Panc1 (cell line): ENCODE data around the gene STARD9. TPM values are rescaled to one million over a fixed set of nuclear protein-coding genes. Genes with fewer than 3 reads are reported as not detected.

Experiments
- ATAC-seq: fragments of 200-7000 bp; cut with Tn5 transposase; 2 replicates; pipeline ENCODE4 v1.9.1; 2020; ENCODE audit warnings: mild to moderate bottlenecking, moderate library complexity
- BruUV-seq: library from RNA; stranded (reverse); fragments of 400-500 nt; replicated peaks from 2 replicates; lab custom pipeline; 2021; lab: Mats Ljungman, UMichigan
- CTCF ChIA-PET: fragments of 300-600 bp; sonication (Branson Sonifier 250); formaldehyde crosslinking; loops from one replicate; lab custom pipeline; 2022; ENCODE audit warnings: antibody characterized with exemption; lab: Charles Lee
- POLR2A ChIA-PET: fragments of 300-600 bp; sonication (Branson Sonifier 250); formaldehyde crosslinking; loops from one replicate; lab custom pipeline; 2022; ENCODE audit warnings: antibody characterized with exemption; lab: Charles Lee
- DNase-seq: peaks from one replicate; pipeline ENCODE4 v3.0.0-alpha.2; 2010; ENCODE audit warnings: low read depth, low spot score
- H3K27ac ChIP-seq: 2 replicates; pipeline ENCODE4 v1.5.1; 2011; ENCODE audit warnings: mild to moderate bottlenecking, low read length, inconsistent platforms
- H3K27me3 ChIP-seq: fragments of 200-500 bp; sonication (Bioruptor generic); 2 replicates; pipeline ENCODE4 v1.6.0; 2014; ENCODE audit warnings: low read length, inconsistent platforms; ENCODE audit not compliant: control insufficient read depth, insufficient read depth
- H3K36me3 ChIP-seq: fragments of 200-500 bp; sonication (Bioruptor generic); 2 replicates; pipeline ENCODE4 v1.5.1; 2014; ENCODE audit warnings: inconsistent platforms, mild to moderate bottlenecking, low read length, moderate library complexity; ENCODE audit not compliant: control insufficient read depth, insufficient read depth
- H3K4me1 ChIP-seq: 2 replicates; pipeline ENCODE4 v1.5.1; 2011; ENCODE audit warnings: inconsistent platforms, mild to moderate bottlenecking, low read length, moderate library complexity; ENCODE audit not compliant: control insufficient read depth, insufficient read depth
- H3K4me3 ChIP-seq, 2 experiments: 2 replicates each; pipeline ENCODE4 v1.5.1; 2011 to 2012; ENCODE audit warnings: low read depth in 2 of 2, low read length in 2 of 2, mild to moderate bottlenecking in 2 of 2, inconsistent platforms in 1 of 2, moderate library complexity in 1 of 2
- H3K9me3 ChIP-seq: fragments of 200-500 bp; sonication (Bioruptor generic); 2 replicates; pipeline ENCODE4 v1.5.1; 2014; ENCODE audit warnings: low read depth, mild to moderate bottlenecking, inconsistent platforms, low read length, moderate library complexity; ENCODE audit not compliant: control insufficient read depth, insufficient read depth
- CTCF ChIP-seq: fragments of 450-650 bp; IDR thresholded peaks from 2 replicates; pipeline ENCODE4 v1.5.1; 2017; ENCODE audit warnings: mild to moderate bottlenecking
- POLR2AphosphoS5 ChIP-seq: IDR thresholded peaks from 2 replicates; pipeline ENCODE4 v1.6.1; 2012; ENCODE audit warnings: mild to moderate bottlenecking, low read depth, low read length, moderate library complexity
- REST ChIP-seq, 2 experiments: IDR thresholded peaks; 2 replicates each; pipeline ENCODE4 v1.6.1; 2011 to 2012; ENCODE audit warnings: low read depth in 2 of 2, control low read depth in 1 of 2, low read length in 1 of 2, mild to moderate bottlenecking in 1 of 2, moderate library complexity in 1 of 2; ENCODE audit not compliant: insufficient read depth in 1 of 2
- SIN3A ChIP-seq: IDR thresholded peaks from 2 replicates; pipeline ENCODE4 v1.6.1; 2012; ENCODE audit warnings: low read depth, mild to moderate bottlenecking, low read length, moderate library complexity, borderline replicate concordance; ENCODE audit not compliant: insufficient read depth
- TCF7L2 ChIP-seq: IDR thresholded peaks from 2 replicates; pipeline ENCODE4 v1.6.1; 2011; ENCODE audit warnings: mild to moderate bottlenecking, low read depth, low read length, inconsistent platforms
- in situ Hi-C: cut with HindIII; loops from 2 replicates; pipeline ENCODE4 v1.10.0; 2016; ENCODE audit warnings: low sequenced_read_pairs, low pct_unique_long_range_greater_than_20kb
- intact Hi-C: fragments of 100-400 bp; cut with micrococcal nuclease; formaldehyde crosslinking; loops from one replicate; pipeline ENCODE4 v1.10.0; 2022; ENCODE audit not compliant: unreplicated experiment
- total RNA-seq: library from RNA; stranded (reverse); gene quantifications from one replicate; pipeline ENCODE4 v1.2.1, GENCODE V29; 2021; ENCODE audit not compliant: unreplicated experiment

Gene STARD9
- total RNA-seq, 1 experiment from 2014 or later = 13.4 TPM

DNA sequence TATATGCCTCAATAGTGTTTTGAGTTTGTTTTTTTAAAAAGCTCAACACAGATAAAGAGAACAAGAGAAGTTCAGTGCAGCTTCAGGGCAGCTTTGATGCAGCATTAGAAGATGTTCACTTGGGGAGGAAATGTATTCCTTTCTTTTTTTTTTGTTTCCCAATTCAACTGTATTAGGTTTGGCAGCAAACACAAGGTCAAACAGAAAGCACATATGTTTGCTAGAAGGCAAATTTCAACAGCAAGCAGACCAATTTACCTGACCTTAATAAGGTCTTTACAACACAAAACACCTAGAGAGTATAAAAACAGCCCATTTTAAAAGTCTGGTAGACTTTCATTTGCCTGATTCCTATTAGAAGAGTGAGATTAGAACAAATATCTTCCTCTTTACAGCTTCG is 168.8 kb downstream of the STARD9 start:
- no peaks in the 10 kb centered on the region for H3K36me3 ChIP-seq
- no peaks in the 10 kb centered on the region for H3K27me3 ChIP-seq
- ChIA-PET POLR2A (no interaction called here), CTCF (interaction anchor here (0.7 kb wide), 1 partner anchor 73 kb away, joined by 4 read pairs; no protein-coding TSS in a partner anchor)
- no peak for ATAC-seq
- no peak for TF ChIP-seq REST (IDR thresholded peaks at IDR 0.05; ENCODE audit: insufficient read depth in 1 of 2, low read depth in 2 of 2, low read length in 1 of 2)
- no peak for TF ChIP-seq CTCF
- no peak for TF ChIP-seq TCF7L2
- TF ChIP-seq SIN3A = no peak
- TF ChIP-seq POLR2AphosphoS5 = no peak
- no peaks in the 10 kb centered on the region for H3K9me3 ChIP-seq
- no peak for DNase-seq
- intact Hi-C loops (no loop called here), in situ Hi-C loops (no loop called here)
- H3K4me3 ChIP-seq = no peak overlapping the region
- H3K27ac ChIP-seq = no peak overlapping the region
- no peaks in the 10 kb centered on the region for H3K4me1 ChIP-seq
- no TSS peak for BruUV-seq

DNA sequence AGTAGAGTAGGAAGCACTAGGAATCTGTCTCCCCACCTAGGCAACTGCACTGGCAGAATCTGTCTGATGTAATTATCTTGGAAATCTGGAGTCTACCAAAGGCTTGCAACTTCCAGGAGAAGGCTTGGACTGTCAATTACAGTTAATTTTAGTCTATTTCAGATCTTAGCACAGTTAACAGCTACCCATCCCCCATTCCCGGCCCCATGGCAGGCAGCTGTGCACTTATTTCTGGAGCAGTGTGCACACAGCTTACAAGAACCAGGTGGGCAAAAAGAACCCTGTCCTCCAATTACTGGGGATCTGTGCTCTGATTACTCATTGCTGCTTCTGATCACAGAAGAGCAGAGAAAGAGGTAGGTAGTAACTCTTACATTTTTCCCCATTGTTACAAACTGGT is 173.9 kb downstream of the STARD9 start:
- ATAC-seq (no peak), DNase-seq (no peak)
- no peaks in the 10 kb centered on the region for H3K4me1 ChIP-seq
- H3K4me3 ChIP-seq = no peak overlapping the region
- BruUV-seq = no TSS peak
- in situ Hi-C loops = no loop called here
- no peaks in the 10 kb centered on the region for H3K9me3 ChIP-seq
- ChIA-PET CTCF (no interaction called here), POLR2A (no interaction called here)
- H3K36me3 ChIP-seq = no peaks in the 10 kb centered on the region
- no peaks in the 10 kb centered on the region for H3K27me3 ChIP-seq
- intact Hi-C loops = no loop called here
- TF ChIP-seq CTCF (no peak), TCF7L2 (no peak), REST (IDR thresholded peaks at IDR 0.05; ENCODE audit: insufficient read depth in 1 of 2, low read depth in 2 of 2, low read length in 1 of 2) (no peak), SIN3A (no peak), POLR2AphosphoS5 (no peak)
- H3K27ac ChIP-seq = no peak overlapping the region
